ENCODE results near the gene CEPT1. TPM values are rescaled to one million over a fixed set of nuclear protein-coding genes. Genes with fewer than 3 reads are reported as not detected.
A peak's percentile ranks its signal among the peaks of the same experiment; 100 is the strongest.

Gene CEPT1
- total RNA-seq, 1 donor, result 40.7 TPM

GRCh38 chr1:111219557-111220286, 79.7 kb downstream of the CEPT1 start:
- no peak for TF ChIP-seq CTCF (IDR thresholded peaks at IDR 0.05; ENCODE audit: insufficient read depth, low read length)
- H3K4me3 ChIP-seq (ENCODE audit: low read depth, low read length), result no peak overlapping the region
- DNase-seq (ENCODE audit: low read depth), result no peak

DNA sequence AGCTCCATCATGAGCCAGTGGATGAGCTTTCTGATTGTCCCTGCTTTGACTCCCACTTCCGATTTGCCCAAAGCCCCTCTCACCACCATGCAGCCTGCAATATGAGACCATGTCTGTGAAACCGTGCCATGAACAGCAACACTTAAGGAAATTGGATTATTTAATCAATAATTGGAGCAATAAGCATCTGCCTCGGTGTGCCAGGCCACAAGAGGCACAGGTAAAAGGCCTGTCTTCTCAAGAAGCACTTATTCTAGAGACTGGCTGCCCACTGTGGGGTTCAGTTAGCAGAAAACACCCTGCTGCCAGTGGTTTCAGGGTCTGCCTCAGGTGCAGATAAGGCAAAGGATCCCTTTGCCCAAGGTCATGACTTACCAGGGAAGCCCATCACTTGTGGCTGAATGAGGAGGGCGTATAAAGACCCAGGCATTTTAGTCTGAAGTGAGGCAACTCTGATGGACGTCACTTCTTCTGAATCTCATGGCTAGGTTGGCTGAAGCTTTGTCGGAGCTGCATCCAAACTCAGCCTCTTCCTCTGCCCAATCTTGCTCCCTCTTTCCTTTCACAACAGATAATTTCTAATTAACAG, 80.4 kb downstream of the CEPT1 start:
- H3K4me3 ChIP-seq (ENCODE audit: low read depth, low read length), result no peak overlapping the region
- no peak for DNase-seq (ENCODE audit: low read depth)
- no peak for TF ChIP-seq CTCF (IDR thresholded peaks at IDR 0.05; ENCODE audit: insufficient read depth, low read length)

DNA sequence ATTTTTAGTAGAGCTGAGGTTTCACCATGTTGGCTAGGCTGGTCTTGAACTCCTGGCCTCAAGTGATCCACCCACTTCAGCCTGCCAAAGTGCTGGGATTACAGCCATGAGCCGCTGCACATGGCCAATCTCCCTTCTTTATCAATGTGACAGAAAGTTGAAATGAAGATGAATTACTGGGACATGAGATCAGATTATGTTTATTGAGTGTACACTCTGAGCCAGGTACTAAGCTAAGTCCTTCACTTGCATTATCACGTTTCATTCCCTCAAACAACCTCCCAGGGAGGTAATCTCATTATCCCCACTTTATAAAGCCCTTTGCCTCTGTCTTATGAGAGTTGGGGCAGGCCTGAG, 81.2 kb downstream of the CEPT1 start:
- TF ChIP-seq CTCF (IDR thresholded peaks at IDR 0.05; ENCODE audit: insufficient read depth, low read length), result no peak
- H3K4me3 ChIP-seq (ENCODE audit: low read depth, low read length), result no peak overlapping the region
- peak; percentile 55 for DNase-seq (ENCODE audit: low read depth)

DNA sequence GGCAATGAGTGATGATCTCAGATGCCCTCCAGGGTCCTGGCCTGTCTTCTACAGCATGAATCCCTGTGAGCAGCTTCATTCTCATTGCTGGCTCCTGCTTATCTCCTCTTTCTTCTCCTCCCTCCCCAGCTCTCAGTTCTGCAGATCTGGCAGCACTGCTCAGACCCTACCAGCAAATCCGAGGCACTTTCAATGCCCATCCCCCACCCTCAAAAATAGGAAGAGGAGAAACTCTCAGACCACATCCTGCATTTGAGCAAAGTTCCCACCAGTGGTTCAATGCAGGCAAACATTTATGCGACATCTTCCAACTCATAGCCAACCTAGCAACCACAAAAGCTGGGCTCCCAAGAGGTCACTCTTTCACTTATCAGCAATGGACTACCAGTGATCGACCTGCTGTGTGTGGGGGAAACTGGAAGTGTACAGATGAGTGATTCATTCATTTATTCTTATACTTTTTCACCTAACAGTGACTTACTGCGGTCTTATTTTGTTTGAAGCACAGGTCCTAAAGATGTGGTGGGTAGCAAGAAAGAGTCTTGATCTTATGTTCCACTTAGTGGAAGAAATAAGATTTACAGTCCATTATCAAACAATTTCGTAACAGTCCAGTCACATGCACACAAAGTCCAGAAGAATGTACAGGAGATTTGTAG, 81.7 kb downstream of the CEPT1 start:
- DNase-seq (ENCODE audit: low read depth), result peak; percentile 57
- TF ChIP-seq CTCF (IDR thresholded peaks at IDR 0.05; ENCODE audit: insufficient read depth, low read length), result no peak

GRCh38 chr1:111222308-111223125, 82.5 kb downstream of the CEPT1 start:
- DNase-seq (ENCODE audit: low read depth), result peak; percentile 64
- no peak overlapping the region for H3K4me3 ChIP-seq (ENCODE audit: low read depth, low read length)
- TF ChIP-seq CTCF (IDR thresholded peaks at IDR 0.05; ENCODE audit: insufficient read depth, low read length), result peak; percentile 95

More for the DNA sequence above, 81.7 kb downstream of the CEPT1 start:
- H3K4me3 ChIP-seq (ENCODE audit: low read depth, low read length), result no peak overlapping the region

DNA sequence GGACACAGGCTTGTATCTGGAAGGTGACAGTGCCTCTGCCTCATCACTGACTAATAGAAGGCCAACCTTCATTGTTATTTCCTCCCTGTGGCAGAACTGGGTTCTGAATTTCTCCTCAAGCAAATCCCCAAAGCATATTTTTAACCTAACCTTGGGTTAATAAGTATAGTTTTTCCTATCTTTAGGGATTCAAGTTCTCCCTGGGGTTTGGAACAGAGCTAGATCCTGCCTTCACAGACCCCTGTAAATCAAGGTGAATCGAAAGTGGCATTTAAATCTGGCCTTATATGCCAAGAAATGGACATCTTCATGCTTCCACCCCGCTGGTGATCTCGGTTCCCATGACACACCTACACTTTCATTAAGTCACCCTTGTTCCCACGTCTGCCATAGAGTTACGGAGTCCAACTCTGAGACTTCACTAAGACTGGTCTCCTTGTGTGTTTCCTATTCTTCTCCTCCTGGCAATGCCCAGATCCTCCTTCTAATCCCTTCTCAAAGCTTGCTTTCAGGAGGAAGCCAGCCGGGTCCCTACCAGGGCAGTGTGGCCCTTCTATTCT, 83.2 kb downstream of the CEPT1 start:
- no peak for TF ChIP-seq CTCF (IDR thresholded peaks at IDR 0.05; ENCODE audit: insufficient read depth, low read length)
- H3K4me3 ChIP-seq (ENCODE audit: low read depth, low read length), result no peak overlapping the region
- DNase-seq (ENCODE audit: low read depth), result no peak
